ENCODE measurements around the gene HPCAL1. TPM values are rescaled to one million over a fixed set of nuclear protein-coding genes. Genes with fewer than 3 reads are reported as not detected.

HPCAL1 gene
- total RNA-seq, 1 experiment from 2014 or later: 312 TPM

DNA sequence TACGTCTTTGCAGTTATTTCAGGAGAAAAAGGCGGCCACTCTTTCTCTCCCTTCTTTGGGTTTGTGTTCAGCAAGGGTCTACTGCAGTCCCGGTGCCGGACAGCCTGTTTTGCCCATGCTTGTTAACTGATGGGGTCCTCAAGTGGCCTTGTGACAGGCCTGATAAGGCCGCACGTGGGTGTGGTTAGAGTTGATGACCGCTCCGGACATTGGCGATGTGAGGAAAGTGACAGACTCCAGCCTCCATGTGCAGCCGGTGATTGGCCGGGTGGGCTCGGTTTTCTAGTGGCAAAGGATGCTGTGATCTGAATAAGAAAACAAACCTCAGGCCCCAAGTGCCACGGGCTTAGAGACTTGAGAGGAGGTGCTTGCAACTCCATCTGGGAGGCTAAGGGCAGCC is 15.6 kb downstream of the HPCAL1 start:
- H3K4me1 ChIP-seq (ENCODE audit: insufficient read depth, low read length): no peaks in the 10 kb centered on the region
- no peak overlapping the region for H3K4me2 ChIP-seq (ENCODE audit: low read length)
- H3K36me3 ChIP-seq (ENCODE audit: low read depth, low read length): peaks cover 27% of the 10 kb centered on the region
- ChIA-PET CTCF (no interaction called here), POLR2A (ENCODE audit: unreplicated experiment) (no interaction called here)
- H3K27ac ChIP-seq (ENCODE audit: low read length): no peak overlapping the region
- H3K9me3 ChIP-seq (ENCODE audit: low read length): no peaks in the 10 kb centered on the region
- H3K79me2 ChIP-seq (ENCODE audit: low read length): peaks cover 99% of the 10 kb centered on the region
- H3K9me2 ChIP-seq (replicated peaks; ENCODE audit: low read length): no peaks in the 10 kb centered on the region
- no TSS peak for BruUV-seq (replicated peaks)
- no peaks in the 10 kb centered on the region for H3F3A ChIP-seq (ENCODE audit: low read length, unreplicated experiment)
- no peak overlapping the region for H2AFZ ChIP-seq (ENCODE audit: low read length)
- H3K4me3 ChIP-seq (ENCODE audit: low read length): no peak overlapping the region
- ATAC-seq (no peak), DNase-seq (no peak)
- H3K27me3 ChIP-seq (ENCODE audit: low read length): no peaks in the 10 kb centered on the region
- H3K9ac ChIP-seq (ENCODE audit: low read length): no peak overlapping the region
- no peak for TF ChIP-seq EZH2 (IDR thresholded peaks at IDR 0.05; ENCODE audit: low read length, unreplicated experiment)
- TF ChIP-seq EZH2phosphoT487 (IDR thresholded peaks at IDR 0.05; ENCODE audit: borderline replicate concordance, low read length): no peak
- TF ChIP-seq, protein P1, sequence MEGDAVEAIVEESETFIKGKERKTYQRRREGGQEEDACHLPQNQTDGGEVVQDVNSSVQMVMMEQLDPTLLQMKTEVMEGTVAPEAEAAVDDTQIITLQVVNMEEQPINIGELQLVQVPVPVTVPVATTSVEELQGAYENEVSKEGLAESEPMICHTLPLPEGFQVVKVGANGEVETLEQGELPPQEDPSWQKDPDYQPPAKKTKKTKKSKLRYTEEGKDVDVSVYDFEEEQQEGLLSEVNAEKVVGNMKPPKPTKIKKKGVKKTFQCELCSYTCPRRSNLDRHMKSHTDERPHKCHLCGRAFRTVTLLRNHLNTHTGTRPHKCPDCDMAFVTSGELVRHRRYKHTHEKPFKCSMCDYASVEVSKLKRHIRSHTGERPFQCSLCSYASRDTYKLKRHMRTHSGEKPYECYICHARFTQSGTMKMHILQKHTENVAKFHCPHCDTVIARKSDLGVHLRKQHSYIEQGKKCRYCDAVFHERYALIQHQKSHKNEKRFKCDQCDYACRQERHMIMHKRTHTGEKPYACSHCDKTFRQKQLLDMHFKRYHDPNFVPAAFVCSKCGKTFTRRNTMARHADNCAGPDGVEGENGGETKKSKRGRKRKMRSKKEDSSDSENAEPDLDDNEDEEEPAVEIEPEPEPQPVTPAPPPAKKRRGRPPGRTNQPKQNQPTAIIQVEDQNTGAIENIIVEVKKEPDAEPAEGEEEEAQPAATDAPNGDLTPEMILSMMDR (conservative IDR thresholded peaks at IDR 0.05; ENCODE audit: low read depth, low read length): no peak
- H4K20me1 ChIP-seq (ENCODE audit: low read length): peaks cover 91% of the 10 kb centered on the region
- intact Hi-C loops (cut with micrococcal nuclease): no loop called here

DNA sequence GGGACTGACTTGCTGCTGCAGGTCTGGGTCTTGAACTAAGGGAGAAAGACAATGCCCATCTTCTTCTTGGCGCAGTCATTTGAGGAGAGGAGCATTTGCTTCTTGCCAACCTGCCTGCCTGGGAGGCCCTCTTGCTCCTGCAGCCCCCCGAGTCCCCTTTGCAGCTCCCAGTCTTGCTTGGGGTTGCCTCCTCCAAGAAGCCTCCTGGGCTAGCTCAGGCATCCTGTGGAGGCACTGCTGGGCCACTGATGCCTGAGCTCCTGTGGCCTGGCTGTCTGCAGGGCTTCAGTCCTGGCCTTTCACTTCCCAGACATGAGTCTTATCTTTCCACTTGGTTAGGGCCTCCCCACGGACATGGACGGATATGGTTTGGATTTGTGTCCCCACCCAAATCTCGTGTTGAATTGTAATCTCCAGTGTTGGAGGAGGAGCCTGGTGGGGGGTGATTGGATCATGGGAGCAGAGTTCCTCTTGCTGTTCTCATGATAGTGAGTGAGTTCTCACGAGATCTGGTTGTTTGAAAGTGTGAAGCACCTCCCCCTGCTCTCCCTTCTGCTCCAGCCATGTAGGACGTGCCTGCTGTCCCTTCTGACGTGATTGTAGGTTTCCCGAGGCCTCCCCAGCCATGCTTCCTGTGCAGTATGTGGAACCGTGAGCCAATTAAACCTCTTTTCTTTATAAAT is 17.3 kb downstream of the HPCAL1 start:
- Histone ChIP-seq H3K9me2 (replicated peaks; ENCODE audit: low read length) (no peaks in the 10 kb centered on the region), H3K27ac (ENCODE audit: low read length) (no peak overlapping the region), H3K4me3 (ENCODE audit: low read length) (no peak overlapping the region), H3F3A (ENCODE audit: low read length, unreplicated experiment) (no peaks in the 10 kb centered on the region), H3K9ac (ENCODE audit: low read length) (no peak overlapping the region), H3K4me2 (ENCODE audit: low read length) (no peak overlapping the region), H3K36me3 (ENCODE audit: low read depth, low read length) (peaks cover 32% of the 10 kb centered on the region), H3K4me1 (ENCODE audit: insufficient read depth, low read length) (peaks cover 4% of the 10 kb centered on the region; the same call in 1 of the 2 replicates), H4K20me1 (ENCODE audit: low read length) (peaks cover 89% of the 10 kb centered on the region), H3K27me3 (ENCODE audit: low read length) (no peaks in the 10 kb centered on the region), H2AFZ (ENCODE audit: low read length) (no peak overlapping the region), H3K9me3 (ENCODE audit: low read length) (no peaks in the 10 kb centered on the region), H3K79me2 (ENCODE audit: low read length) (peaks cover 99% of the 10 kb centered on the region)
- no TSS peak for BruUV-seq (replicated peaks)
- intact Hi-C loops (cut with micrococcal nuclease): no loop called here
- POLR2A ChIA-PET (ENCODE audit: unreplicated experiment): no interaction called here
- CTCF ChIA-PET: no interaction called here
- ATAC-seq (no peak), DNase-seq (no peak)
- no peak for TF ChIP-seq EZH2phosphoT487 (IDR thresholded peaks at IDR 0.05; ENCODE audit: borderline replicate concordance, low read length)
- no peak for TF ChIP-seq EZH2 (IDR thresholded peaks at IDR 0.05; ENCODE audit: low read length, unreplicated experiment)
- TF ChIP-seq, protein P1 (conservative IDR thresholded peaks at IDR 0.05; ENCODE audit: low read depth, low read length): no peak

DNA sequence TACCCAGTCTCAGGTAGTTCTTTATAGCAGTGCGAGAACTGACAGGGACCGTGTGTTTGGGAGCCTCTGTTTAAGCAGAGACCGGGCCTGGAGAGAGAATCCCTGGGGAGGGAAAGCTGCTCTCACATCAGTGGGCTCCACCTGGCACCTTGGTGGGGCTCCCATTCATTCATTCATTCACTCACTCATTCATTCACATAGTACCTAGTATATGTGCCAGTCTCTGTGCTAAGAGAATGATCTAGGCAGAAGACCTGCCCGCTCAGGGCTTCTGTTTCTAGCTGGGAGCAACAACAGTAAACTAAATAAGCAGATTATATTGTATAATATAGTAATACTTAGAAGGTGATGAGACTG is 17.8 kb downstream of the HPCAL1 start:
- intact Hi-C loops (cut with micrococcal nuclease): no loop called here
- Histone ChIP-seq H4K20me1 (ENCODE audit: low read length) (peaks cover 90% of the 10 kb centered on the region), H3K27me3 (ENCODE audit: low read length) (no peaks in the 10 kb centered on the region), H3K4me1 (ENCODE audit: insufficient read depth, low read length) (peaks cover 4% of the 10 kb centered on the region; the same call in 1 of the 2 replicates), H3K9ac (ENCODE audit: low read length) (no peak overlapping the region), H3K9me2 (replicated peaks; ENCODE audit: low read length) (no peaks in the 10 kb centered on the region), H3K36me3 (ENCODE audit: low read depth, low read length) (peaks cover 32% of the 10 kb centered on the region), H3K4me3 (ENCODE audit: low read length) (no peak overlapping the region), H3K79me2 (ENCODE audit: low read length) (peaks cover 99% of the 10 kb centered on the region), H2AFZ (ENCODE audit: low read length) (no peak overlapping the region), H3F3A (ENCODE audit: low read length, unreplicated experiment) (no peaks in the 10 kb centered on the region), H3K9me3 (ENCODE audit: low read length) (no peaks in the 10 kb centered on the region), H3K4me2 (ENCODE audit: low read length) (no peak overlapping the region), H3K27ac (ENCODE audit: low read length) (no peak overlapping the region)
- DNase-seq (no peak), ATAC-seq (no peak)
- BruUV-seq (replicated peaks): no TSS peak
- POLR2A ChIA-PET (ENCODE audit: unreplicated experiment): no interaction called here
- CTCF ChIA-PET: no interaction called here
- TF ChIP-seq EZH2phosphoT487 (IDR thresholded peaks at IDR 0.05; ENCODE audit: borderline replicate concordance, low read length) (no peak), EZH2 (IDR thresholded peaks at IDR 0.05; ENCODE audit: low read length, unreplicated experiment) (no peak)
- TF ChIP-seq, protein P1 (conservative IDR thresholded peaks at IDR 0.05; ENCODE audit: low read depth, low read length): no peak
